ENCODE data around the gene MED25.
"Not testable (repeated sequence)": the region's sequence is repeated elsewhere in the genome, so short reads cannot be mapped to it uniquely, and the experiment has no call there.

MED25 gene

DNA sequence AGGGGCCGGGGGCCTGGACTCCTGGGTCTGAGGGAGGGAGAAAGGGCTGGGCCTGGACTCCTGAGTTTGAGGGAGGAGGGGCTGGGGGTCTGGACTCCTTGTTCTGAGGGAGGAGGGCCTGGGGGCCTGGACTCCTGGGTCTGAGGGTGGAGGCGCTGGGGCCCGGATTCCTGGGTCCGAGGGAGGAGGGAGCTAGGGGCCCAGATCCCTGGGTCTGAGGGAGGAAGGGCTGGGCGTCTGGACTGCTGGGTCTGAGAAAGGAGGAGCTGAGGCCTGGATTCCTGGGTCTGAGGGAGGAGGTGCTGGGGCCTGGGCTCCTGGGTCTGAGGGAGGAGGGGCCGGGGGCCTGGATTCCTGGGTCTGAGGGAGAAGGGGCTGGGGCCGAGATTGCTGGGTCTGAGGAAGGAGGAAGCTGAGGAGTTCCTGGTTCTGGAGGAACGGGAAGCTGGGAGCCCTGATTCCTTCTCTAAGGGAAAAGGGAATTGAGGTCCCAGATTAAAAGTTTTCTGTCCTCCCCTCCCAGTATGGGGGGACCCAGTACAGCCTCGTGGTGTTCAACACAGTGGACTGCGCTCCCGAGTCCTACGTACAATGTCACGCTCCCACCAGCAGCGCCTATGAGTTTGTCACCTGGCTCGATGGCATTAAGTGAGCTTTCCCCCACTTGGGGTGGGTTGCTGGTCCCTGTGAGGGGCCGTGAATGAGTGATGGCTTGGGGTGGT is 721 bp downstream of the MED25 start:
- DNase-seq: no peak

DNA sequence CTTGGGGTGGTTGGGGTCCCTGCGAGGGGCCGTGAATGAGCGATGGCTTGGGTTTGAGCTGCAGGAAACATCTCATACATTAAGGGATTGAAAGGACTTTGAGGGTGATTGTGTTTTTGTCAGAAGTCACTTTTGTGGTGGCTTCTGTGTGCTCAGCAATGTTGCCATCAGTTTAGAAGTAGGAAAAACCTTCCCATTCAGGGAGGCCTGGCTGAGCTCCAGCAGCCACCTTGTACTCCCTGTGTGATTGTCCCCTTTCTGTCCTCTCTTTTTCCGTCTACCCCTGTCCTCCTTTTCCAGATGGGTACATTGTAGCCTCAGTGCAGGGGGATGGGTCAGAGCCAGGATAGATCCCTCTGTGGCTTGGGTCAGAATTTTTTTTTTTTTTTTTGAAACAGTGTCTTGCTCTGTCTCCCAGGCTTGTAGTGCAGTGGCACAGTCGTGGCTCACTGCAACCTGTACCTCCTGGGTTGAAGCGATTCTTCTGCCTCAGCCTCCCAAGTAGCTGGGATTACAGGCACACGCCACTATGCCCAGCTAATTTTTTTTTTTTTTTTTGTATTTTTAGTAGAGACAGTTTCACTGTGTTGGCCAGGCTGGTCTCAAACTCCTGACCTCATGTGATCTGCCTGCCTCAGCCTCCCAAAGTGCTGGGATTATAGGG is 1.5 kb downstream of the MED25 start:
- not testable (repeated sequence) for DNase-seq

DNA sequence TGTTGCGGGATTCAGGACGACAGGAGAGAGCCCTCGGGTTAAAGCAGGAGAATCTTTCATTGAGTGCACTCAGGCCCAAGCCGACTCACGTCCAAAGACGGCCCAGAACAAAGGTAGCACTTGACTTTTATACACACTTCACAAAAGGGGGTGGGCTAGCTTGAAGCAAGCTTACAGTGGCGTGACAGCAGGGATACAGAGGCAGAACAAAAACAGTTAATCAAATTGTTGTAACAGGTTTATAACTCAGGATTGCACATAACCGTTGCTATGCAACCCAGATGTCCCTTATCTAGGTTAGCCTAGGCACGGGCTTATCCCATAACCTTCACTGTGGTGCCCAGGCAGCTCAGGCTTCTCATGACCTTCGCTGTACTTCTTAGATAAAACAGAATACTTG is 2.0 kb downstream of the MED25 start:
- no peak for DNase-seq

DNA sequence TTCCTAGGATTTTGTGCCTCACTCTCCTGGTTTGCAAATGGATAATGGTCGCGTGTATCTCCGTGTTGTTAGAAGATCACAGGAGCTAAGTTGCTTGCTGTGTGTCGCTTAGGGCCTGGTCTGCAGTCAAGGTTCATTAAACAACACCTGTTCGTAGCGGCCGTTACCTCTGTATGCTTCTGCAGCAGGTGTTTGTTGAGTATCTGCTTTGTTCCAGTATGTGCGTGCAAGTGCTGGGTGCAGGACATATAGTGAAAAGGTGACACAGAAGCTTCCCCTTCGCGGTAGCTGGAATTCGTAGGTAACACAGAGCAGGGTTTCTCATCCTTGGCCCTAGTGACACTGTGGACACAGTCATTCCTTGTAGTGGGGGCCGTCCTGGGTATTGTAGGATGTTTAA is 5.4 kb downstream of the MED25 start:
- no peak for DNase-seq

DNA sequence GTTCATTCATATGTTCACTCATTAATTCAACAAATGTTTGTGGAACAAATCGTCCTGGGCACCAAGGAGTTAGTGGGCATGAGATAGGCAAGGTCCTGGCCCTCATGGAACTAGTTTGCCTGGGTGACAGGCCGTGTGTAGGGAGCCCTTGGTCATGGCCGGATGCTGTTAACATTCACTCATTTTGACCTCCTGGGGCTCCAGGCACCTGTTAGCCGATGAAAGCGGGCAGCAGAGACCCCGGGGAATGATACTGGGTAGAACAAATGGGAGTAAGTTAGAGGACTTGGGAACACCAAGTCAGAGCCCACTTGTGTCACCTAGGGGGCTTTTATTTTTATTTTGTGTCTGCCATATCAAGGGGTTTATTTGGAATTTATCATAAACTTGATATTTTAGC is 6.6 kb downstream of the MED25 start:
- no peak for DNase-seq

DNA sequence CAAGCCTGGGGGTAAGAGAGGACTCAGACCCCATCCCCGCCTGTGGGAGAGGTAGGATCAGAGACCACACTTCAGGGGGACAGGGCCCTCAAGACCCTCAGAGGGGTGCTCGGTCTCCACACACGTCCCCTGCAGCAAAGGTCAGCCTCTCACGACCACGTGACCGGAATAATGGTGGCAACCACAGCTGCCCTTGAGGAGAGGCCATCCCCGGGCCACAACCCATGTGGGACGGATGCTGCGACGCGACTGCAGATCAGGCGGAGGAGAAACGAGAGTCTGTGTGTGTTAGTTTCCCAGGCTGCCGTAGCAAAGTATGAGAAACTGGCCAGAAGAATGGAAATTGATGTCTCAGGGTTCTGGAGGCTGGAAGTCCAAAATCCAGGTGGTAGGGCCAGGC is 8.9 kb downstream of the MED25 start:
- DNase-seq: no peak

DNA sequence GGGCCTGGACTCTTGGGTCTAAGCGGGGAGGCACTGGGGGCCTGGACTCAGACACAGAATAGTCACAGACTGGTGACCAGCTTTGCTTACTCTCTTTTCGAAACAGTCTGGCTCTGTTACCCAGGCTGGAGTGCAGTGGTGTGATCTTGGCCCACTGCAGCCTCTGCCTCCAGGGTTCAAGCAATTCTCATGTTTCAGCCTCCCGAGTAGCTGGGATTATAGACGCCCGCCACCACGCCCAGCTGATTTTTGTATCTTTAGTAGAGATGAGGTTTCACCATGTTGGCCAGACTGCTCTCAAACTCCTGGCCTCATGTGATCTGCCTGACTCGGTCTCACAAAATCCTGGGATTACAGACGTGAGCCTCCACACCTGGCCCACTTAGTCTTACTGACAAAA is 11.1 kb downstream of the MED25 start:
- DNase-seq: no peak

DNA sequence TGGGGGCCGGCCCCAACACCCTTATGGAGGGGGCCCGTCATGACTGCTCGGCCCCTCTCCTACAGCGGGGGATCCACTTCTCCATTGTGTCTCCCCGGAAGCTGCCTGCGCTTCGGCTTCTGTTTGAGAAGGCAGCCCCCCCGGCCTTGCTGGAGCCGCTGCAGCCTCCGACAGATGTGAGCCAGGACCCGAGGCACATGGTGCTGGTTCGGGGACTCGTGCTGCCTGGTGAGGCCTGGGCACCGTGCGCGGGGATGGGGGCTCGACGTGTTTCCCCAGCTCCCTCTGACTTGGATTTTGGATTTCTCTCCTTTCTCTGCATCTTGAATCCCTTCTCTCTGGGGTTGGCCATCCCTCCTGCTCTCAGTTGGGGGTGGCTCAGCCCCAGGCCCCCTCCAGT is 11.6 kb downstream of the MED25 start:
- no peak for DNase-seq

DNA sequence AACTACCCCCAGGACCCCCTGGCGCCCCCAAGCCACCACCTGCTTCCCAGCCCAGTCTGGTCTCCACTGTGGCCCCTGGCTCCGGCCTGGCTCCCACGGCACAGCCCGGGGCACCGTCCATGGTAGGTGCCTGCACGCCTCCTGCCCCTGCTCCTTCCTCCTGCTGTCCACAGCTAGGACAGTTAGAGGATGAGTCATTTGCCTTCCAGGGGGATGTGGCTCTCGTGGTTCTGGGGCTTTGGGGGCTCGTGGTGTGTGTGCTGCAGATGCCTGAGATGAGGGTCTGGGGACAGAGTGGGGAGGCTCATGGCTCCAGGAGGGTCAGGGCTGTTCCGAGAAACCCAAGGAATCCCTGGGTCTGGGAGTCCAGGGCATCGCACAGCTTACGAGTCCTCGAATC is 12.7 kb downstream of the MED25 start:
- DNase-seq: no peak

DNA sequence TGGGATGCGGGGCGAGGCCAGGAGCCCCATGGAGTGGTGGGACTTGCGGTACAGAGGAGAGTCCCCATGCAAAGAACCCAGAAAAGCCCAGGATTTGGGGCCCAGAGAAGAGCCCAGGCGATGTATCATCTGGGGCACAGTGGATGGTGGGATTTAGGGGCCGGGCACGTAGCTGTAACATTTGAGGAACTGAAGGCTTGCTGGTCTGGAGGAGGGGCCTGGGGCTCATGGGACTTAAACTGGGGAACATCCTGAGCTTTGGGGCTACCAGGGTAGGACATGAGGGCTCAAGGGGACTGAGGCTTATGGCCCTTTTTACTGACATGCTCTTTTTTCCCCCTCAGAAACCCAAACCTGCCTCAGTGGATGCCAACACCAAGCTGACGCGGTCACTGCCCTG is 13.5 kb downstream of the MED25 start:
- DNase-seq: no peak

DNA sequence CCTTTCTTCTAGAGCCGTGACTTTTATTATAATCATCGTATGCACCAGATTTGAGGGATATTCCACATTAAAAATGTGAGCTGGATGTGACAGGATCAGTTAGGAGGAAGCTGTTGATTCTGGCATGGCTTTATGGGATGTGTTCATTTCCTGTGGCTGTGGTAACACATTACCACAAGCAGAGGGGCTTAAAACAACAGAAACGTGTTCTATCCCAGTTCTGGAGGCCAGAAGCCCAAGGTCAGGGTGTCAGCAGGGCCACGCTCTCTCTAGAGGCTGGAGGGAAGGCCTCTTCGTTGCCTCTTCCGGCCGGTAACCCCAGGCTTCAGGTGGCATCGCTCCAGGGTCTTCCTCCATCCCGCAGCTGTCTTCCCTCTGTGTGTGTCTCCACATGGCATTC is 14.5 kb downstream of the MED25 start:
- DNase-seq: no peak

DNA sequence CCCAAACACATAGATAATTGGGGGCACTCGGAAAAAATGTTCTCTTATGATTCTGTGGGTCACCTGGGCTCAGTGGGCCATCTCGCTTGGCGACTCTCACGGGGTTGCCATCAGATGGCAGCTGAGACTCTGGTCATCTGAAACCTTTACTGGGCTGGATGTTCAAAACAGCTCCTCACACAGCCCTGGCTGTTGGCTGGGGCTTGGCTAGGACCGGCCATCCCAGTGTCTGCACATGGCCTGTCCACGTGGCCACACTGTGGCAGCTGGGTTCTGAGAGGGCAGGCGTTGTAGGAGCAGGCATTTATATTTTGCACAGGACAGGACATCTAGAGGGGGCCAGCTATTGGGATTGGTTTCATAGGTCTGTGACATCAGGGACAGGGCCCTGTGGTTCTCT is 15.5 kb downstream of the MED25 start:
- DNase-seq: no peak

DNA sequence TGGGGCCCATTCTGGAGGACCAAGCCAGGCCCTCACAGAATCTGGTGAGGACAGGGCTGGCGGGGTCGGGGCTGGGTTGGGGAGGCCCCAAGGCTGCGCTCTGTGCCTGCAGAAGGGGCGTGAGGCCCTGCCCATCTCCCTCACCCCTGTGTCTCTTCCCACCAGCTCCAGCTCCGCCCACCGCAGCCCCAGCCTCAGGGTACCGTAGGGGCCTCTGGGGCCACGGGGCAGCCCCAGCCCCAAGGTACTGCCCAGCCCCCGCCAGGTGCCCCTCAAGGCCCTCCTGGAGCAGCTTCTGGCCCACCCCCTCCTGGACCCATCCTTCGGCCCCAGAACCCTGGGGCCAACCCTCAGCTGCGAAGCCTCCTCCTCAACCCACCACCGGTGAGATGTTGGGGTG is 17.5 kb downstream of the MED25 start:
- no peak for DNase-seq

DNA sequence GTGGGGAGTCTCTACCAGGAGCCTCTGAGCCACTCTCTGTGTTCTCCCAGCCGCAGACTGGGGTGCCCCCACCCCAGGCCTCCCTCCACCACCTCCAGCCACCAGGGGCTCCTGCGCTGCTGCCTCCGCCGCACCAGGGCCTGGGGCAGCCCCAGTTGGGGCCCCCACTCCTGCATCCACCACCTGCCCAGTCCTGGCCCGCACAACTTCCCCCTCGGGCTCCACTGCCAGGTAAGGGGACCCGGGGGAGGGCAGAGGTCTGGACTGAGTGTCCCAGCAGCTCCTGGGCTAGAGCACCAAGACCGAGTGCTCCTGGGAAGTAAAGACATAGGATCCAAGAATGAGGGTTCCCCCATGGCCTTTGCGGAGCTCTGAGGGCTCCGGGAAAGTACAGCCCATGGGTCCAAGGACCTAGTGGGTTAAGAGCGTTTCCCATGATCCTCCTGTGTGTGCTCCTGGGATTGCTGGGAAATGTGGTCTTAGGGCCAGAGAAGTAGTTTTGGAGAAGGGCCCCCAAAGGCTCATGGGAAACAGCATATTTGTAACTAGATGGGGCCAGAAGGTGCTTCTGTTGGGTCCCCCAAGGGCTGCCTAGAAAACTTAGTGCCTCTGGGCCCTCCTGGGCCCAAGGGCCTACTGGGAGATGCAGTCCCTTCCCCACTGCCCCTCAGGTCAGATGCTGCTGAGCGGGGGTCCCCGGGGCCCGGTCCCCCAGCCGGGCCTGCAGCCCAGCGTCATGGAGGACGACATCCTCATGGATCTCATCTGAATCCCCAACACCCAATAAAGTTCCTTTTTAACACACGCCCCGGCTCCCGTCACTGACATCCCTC is 18.3 kb downstream of the MED25 start:
- DNase-seq: no peak

DNA sequence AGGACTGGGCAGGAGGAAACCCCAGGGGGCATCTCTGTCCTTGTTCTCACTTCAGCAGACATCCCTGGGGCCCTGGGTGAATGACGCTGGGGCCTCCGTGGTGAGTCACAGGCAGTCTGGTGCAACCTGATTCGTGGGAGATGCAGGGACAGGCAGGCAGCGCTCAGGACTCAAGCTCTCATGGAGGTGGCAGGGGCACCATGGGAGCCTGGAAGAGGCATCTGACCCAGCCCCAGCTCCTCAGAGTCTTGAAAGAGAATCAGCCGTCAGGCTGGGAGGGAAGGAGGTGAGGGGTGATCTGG is 18.9 kb downstream of the MED25 start:
- DNase-seq: no peak

DNA sequence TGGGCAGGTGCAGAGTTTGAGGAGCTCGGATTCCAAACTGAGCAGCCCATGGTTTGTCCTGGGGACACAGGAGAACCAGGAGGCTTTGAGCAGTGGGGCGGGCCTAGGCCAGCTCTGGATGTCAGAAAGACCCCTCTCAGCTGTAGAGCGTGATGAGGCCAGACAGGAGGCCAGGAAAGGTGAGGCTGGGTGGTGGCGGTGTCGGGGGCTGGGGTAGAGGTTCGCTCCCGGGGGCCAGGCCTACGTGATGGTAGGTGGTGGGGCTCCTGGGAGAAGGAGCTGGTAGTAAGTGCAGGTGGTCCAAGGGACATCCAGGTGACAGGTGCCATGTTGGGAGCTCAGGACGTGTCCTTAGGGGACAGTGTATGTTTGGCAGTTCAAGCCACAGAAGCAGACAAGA is 19.3 kb downstream of the MED25 start:
- DNase-seq: no peak

DNA sequence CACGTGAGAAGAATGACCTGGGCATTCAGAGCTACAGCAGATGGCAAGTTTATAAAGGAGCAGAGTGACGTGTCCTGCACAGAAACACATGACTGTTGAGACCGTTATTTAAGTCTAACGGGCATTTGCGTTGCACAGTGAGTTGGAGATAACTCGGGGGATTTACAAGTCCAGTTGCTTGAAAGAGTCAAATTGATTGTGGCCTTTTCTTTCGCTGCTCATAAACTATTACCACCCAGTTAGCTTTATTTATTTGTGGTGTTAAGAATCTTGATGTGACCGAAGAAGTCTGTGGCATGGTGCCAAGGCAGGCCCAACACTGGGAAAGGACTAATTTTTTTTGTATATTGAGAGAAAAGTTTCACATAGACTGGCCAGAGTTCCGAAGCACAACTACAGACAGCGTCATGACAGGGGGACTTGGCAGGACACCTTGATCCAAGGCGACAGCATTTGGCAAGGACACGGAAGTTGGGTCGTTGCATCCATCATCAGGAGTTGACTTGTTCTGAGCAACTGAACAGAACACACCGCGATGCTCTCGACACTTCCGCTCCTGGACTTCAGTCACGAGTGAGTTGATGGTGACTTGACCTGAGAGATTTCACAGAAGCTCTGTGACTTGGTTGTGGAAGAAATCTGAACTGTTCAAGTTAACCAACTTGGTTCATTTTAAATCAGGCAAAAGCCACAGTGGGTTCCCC is 20.9 kb downstream of the MED25 start:
- no peak for DNase-seq

DNA sequence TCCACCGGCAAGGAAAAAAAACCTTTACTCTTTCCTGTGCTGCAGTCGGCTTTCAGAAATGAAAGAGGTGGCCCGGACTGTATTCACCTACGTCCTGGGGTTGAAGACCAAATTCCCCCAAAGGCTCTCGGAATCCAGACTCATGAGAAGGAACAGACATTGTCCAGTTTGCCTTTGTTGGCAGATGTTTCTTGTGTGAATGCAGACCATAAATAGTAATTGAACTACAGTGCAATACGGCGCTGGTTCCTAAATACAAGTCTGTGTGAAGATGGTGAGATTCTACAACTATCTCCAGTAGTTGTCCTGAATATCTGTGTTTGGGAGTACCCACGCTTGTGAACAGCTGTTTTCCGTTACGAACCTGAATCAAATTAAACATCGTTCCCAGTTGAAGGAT is 21.6 kb downstream of the MED25 start:
- DNase-seq: no peak

DNA sequence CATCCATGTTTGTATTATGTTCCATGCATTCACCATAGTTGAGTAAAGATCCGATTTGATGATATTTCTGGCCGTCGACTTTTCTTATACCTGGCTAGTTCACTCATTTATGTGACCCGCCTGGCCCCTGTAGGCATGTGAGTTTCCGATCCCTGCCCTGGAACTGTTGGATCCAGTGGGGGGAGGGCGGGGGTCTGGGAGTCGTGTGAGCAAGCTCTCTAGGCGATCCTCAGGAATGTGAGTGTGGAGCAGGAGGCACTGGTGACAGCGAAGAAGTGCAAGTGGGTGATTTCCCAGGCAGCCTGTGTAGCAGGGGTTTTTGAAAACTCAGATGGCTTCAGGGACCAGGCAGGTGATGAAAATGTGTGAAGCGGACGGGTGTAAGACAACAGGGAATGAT is 22.2 kb downstream of the MED25 start:
- DNase-seq: no peak

DNA sequence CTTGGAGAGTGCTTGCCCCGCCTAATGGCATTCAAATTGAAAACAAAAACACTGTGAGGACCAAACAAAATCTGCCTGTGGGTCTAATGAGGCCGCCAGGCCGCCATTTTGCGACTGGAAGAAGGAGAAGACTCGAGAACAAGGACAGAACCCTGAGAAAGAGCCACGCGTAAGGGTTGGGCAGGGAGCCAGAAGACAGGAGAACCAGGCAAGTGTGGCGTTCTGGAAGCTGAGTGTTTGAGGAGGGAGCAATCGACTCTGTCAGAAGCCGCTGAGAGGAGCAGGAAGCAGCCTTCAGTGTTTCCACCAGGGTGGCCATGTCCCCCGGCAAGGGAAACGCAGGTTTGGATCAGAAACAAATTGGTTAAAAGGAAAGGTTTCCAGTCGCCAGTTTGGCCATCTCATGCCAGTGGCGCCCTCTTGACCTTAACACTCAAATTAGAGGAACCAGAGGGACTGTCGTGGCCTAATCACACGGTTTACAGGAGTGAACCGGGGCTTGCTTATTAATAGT is 22.7 kb downstream of the MED25 start:
- no peak for DNase-seq

DNA sequence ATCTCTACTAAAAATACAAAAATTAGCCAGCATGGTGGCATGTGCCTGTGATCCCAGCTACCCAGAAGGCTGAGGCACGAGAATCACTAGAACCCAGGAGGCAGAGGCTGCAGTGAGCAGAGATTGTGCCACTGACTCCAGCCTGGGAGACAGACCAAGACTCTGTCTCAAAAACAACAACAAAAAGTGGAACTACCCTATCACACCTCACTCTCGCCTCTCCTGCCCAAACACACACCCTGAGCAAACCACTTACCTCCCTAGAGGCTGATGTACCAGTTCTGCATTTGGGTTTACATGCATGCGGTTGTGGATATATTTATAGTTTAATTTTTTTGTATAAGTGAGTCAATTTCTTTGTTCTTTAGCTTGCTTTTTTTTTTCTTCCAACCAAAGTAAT is 25.2 kb downstream of the MED25 start:
- DNase-seq: no peak

DNA sequence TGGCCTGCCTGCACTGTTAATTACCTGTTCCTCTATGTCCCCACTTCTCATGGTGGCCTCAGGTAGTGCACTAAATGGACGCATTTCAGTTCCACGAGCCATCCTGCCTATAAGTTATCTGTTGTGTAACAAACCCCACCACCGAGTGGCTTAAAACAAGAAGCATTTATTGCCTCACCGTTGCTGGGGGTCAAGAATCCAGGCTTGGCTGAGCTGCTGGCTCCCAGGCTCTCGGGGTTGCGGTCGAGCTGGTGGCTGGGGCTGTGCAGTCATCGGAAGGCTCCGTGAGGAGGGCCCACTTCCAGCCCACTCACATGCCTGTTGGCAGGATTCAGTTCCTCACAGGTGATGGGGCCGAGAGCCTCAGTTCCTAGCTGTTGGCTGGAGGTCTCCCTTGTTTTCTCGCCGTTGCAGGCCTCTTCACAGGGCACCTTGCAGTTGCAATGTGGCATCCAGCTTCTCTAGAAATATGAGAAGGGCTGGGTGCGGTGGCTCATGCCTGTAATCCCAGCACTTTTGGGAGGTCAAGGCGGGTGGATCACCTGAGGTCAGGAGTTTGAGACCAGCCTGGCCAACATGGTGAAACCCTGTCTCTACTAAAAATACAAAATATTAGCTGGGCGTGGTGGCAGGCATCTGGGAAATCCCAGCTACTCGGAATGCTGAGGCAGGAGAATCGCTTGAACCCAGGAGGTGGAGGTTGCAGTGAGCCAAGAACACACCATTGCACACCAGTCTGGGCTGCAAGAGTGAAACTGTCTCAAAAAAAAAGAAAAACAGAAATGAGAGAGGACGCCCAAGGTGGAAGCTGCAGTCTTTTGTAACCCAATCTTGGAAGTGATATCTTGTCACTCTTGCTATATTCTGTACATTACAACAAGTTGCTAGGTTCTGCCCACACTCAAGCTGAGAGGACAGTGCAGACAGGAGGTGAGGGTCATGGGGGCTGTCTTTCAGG is 26.3 kb downstream of the MED25 start:
- DNase-seq: no peak

All from effector CD4-positive, alpha-beta T cell (primary cell).